GM10847 (cell line): ENCODE results near the gene ZNF625.

Experiments used
- POLR2A ChIP-seq: IDR thresholded peaks from 2 replicates; pipeline ENCODE4 v1.6.1; 2011; ENCODE audit not compliant: insufficient read length; ENCODE audit errors: extremely low read depth

ZNF625 gene

GRCh38 chr19:12095111-12095790 lies 61.3 kb downstream of the ZNF625 start:
- TF ChIP-seq POLR2A, result no peak
